Endothelial cell of umbilical vein (primary cell): ENCODE data around the gene FOXA1.

Experiments
- EZH2 ChIP-seq: IDR thresholded peaks from 2 replicates; pipeline ENCODE4 v1.6.1; 2012; ENCODE audit warnings: borderline replicate concordance, low read depth, mild to moderate bottlenecking, moderate library complexity, low read length, inconsistent platforms; ENCODE audit not compliant: severe bottlenecking
- FOS ChIP-seq: IDR thresholded peaks from 2 replicates; pipeline ENCODE4 v1.6.1; 2011; ENCODE audit warnings: mild to moderate bottlenecking, low read length, moderate library complexity, borderline replicate concordance; ENCODE audit not compliant: insufficient read depth
- GATA2 ChIP-seq: IDR thresholded peaks from 2 replicates; pipeline ENCODE4 v1.7.0; 2011; ENCODE audit warnings: low read depth, mild to moderate bottlenecking, moderate library complexity, mixed read lengths, low read length; ENCODE audit not compliant: insufficient read length, insufficient read depth
- JUN ChIP-seq: IDR thresholded peaks from 2 replicates; pipeline ENCODE4 v1.6.1; 2011; ENCODE audit warnings: borderline replicate concordance, low read depth; ENCODE audit not compliant: insufficient read length, insufficient read depth
- POLR2A ChIP-seq: IDR thresholded peaks from 2 replicates; pipeline ENCODE4 v1.6.1; 2012; ENCODE audit warnings: low read depth, mild to moderate bottlenecking, control low read depth, low read length
- POLR2AphosphoS5 ChIP-seq: IDR thresholded peaks from 2 replicates; pipeline ENCODE4 v1.6.1; 2012; ENCODE audit warnings: low read depth, mild to moderate bottlenecking, control low read depth, low read length, moderate library complexity; ENCODE audit not compliant: insufficient read depth
- TF ChIP-seq, protein P1 (sequence below), 2 donors: IDR thresholded peaks; 1 replicate in 1 of 2; 2 replicates in 1 of 2; pipeline ENCODE4 v1.5.1; 2011; ENCODE audit warnings: low read length in 2 of 2, mild to moderate bottlenecking in 2 of 2, moderate library complexity in 2 of 2, control low read depth in 1 of 2, inconsistent platforms in 1 of 2, low read depth in 1 of 2; ENCODE audit not compliant: insufficient read depth in 1 of 2; ENCODE audit errors: extremely low read depth in 1 of 2
- TF ChIP-seq, protein P2 (sequence below): IDR thresholded peaks from 2 replicates; pipeline ENCODE4 v1.6.1; 2011; ENCODE audit not compliant: insufficient read depth, insufficient read length

DNA sequence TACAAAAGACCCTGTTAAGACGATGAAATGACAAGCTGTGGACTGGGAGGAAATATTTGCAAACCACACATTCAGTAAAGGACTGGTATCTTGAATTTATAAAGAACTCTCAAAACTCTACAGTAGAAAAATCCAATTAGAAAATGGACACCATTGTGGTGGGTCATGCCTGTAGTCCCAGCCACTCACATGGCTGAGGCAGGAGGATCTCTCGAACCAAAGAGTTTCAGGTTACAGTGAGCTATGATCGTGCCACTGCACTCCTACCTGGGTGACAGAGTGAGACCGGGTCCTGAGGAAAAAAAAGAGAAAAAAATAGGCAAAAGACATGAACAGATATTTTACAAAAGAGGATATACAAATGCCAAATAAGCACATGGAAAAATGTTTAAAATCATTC is 42.3 kb upstream of the FOXA1 start:
- TF ChIP-seq POLR2AphosphoS5 (no peak), POLR2A (no peak), EZH2 (no peak), FOS (no peak), JUN (no peak), GATA2 (no peak)
- TF ChIP-seq, protein P1, sequence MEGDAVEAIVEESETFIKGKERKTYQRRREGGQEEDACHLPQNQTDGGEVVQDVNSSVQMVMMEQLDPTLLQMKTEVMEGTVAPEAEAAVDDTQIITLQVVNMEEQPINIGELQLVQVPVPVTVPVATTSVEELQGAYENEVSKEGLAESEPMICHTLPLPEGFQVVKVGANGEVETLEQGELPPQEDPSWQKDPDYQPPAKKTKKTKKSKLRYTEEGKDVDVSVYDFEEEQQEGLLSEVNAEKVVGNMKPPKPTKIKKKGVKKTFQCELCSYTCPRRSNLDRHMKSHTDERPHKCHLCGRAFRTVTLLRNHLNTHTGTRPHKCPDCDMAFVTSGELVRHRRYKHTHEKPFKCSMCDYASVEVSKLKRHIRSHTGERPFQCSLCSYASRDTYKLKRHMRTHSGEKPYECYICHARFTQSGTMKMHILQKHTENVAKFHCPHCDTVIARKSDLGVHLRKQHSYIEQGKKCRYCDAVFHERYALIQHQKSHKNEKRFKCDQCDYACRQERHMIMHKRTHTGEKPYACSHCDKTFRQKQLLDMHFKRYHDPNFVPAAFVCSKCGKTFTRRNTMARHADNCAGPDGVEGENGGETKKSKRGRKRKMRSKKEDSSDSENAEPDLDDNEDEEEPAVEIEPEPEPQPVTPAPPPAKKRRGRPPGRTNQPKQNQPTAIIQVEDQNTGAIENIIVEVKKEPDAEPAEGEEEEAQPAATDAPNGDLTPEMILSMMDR (IDR thresholded peaks at IDR 0.05; ENCODE audit: extremely low read depth in 1 of 2, insufficient read depth in 1 of 2, low read depth in 1 of 2, low read length in 2 of 2), result no peak
- TF ChIP-seq, protein P2, sequence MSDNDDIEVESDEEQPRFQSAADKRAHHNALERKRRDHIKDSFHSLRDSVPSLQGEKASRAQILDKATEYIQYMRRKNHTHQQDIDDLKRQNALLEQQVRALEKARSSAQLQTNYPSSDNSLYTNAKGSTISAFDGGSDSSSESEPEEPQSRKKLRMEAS, result no peak
